Activated naive CD8-positive, alpha-beta T cell treated with anti-CD3 and anti-CD28 coated beads, Interleukin-2, amount 50 U/mL, for 24 hours (primary cell): ENCODE results near the gene ZNF133.
"Not testable (repeated sequence)": the region's sequence is repeated elsewhere in the genome, so short reads cannot be mapped to it uniquely, and the experiment has no call there.

Source experiments
- ATAC-seq: fragments of 150-1000 bp; cut with Tn5 transposase; one replicate; pipeline ENCODE4 v1.10.0; 2021
- DNase-seq: peaks from one replicate; pipeline ENCODE4 v3.0.0; 2021
- H3K27ac Mint-ChIP-seq: one replicate; pipeline ENCODE4 v1.8.0; 2021; ENCODE audit warnings: mild to moderate bottlenecking, mixed read lengths
- H3K27me3 Mint-ChIP-seq: one replicate; pipeline ENCODE4 v1.8.0; 2021; ENCODE audit warnings: mixed read lengths
- H3K36me3 Mint-ChIP-seq: one replicate; pipeline ENCODE4 v1.8.0; 2021; ENCODE audit warnings: low read depth, mixed read lengths
- H3K4me1 Mint-ChIP-seq: one replicate; pipeline ENCODE4 v1.8.0; 2021; ENCODE audit warnings: mixed read lengths
- H3K4me3 Mint-ChIP-seq: one replicate; pipeline ENCODE4 v1.8.0; 2021; ENCODE audit warnings: mild to moderate bottlenecking, moderate library complexity, mixed read lengths
- H3K9me3 Mint-ChIP-seq: one replicate; pipeline ENCODE4 v1.8.0; 2021; ENCODE audit warnings: mixed read lengths

Gene ZNF133

GRCh38 chr20:18312723-18313122 is 24.4 kb downstream of the ZNF133 start:
- no peak for DNase-seq
- no peak overlapping the region for H3K27ac Mint-ChIP-seq
- H3K4me3 Mint-ChIP-seq, result no peak overlapping the region
- peaks cover 39% of the 10 kb centered on the region for H3K36me3 Mint-ChIP-seq
- H3K4me1 Mint-ChIP-seq, result no peaks in the 10 kb centered on the region
- H3K27me3 Mint-ChIP-seq, result no peaks in the 10 kb centered on the region
- no peak for ATAC-seq
- no peaks in the 10 kb centered on the region for H3K9me3 Mint-ChIP-seq

GRCh38 chr20:18313411-18313810 is 25.1 kb downstream of the ZNF133 start:
- Mint-ChIP-seq H3K36me3 (peaks cover 39% of the 10 kb centered on the region), H3K27me3 (no peaks in the 10 kb centered on the region), H3K4me1 (no peaks in the 10 kb centered on the region), H3K27ac (no peak overlapping the region), H3K4me3 (no peak overlapping the region), H3K9me3 (no peaks in the 10 kb centered on the region)
- ATAC-seq, result no peak
- DNase-seq, result no peak

- Mint-ChIP-seq H3K27me3 (no peaks in the 10 kb centered on the region), H3K36me3 (peaks cover 30% of the 10 kb centered on the region), H3K4me1 (no peaks in the 10 kb centered on the region), H3K27ac (no peak overlapping the region), H3K9me3 (no peaks in the 10 kb centered on the region), H3K4me3 (no peak overlapping the region)
- no peak for DNase-seq
- ATAC-seq, result no peak
Measured at GRCh38 chr20:18314786-18315406, 26.6 kb downstream of the ZNF133 start.

GRCh38 chr20:18316166-18316565 is 27.8 kb downstream of the ZNF133 start:
- Mint-ChIP-seq H3K27ac (no peak overlapping the region), H3K36me3 (peaks cover 30% of the 10 kb centered on the region), H3K27me3 (no peaks in the 10 kb centered on the region), H3K4me1 (no peaks in the 10 kb centered on the region), H3K9me3 (no peaks in the 10 kb centered on the region), H3K4me3 (no peak overlapping the region)
- DNase-seq, result no peak
- no peak for ATAC-seq

GRCh38 chr20:18321316-18321715 is 33.0 kb downstream of the ZNF133 start:
- DNase-seq, result no peak
- Mint-ChIP-seq H3K4me1 (no peaks in the 10 kb centered on the region), H3K27ac (no peak overlapping the region), H3K9me3 (peaks cover 1% of the 10 kb centered on the region), H3K27me3 (no peaks in the 10 kb centered on the region), H3K4me3 (no peak overlapping the region), H3K36me3 (peaks cover 6% of the 10 kb centered on the region)
- ATAC-seq, result no peak

- H3K4me3 Mint-ChIP-seq, result no peak overlapping the region
- peaks cover 3% of the 10 kb centered on the region for H3K36me3 Mint-ChIP-seq
- H3K4me1 Mint-ChIP-seq, result no peaks in the 10 kb centered on the region
- H3K27ac Mint-ChIP-seq, result no peak overlapping the region
- ATAC-seq, result no peak
- H3K27me3 Mint-ChIP-seq, result no peaks in the 10 kb centered on the region
- H3K9me3 Mint-ChIP-seq, result peaks cover 4% of the 10 kb centered on the region
- no peak for DNase-seq
Measured at GRCh38 chr20:18321976-18322950, 33.9 kb downstream of the ZNF133 start.

- peaks cover 2% of the 10 kb centered on the region for H3K36me3 Mint-ChIP-seq
- DNase-seq (no peak), ATAC-seq (no peak)
- H3K4me3 Mint-ChIP-seq, result no peak overlapping the region
- H3K9me3 Mint-ChIP-seq, result peaks cover 4% of the 10 kb centered on the region
- no peaks in the 10 kb centered on the region for H3K4me1 Mint-ChIP-seq
- H3K27ac Mint-ChIP-seq, result no peak overlapping the region
- no peaks in the 10 kb centered on the region for H3K27me3 Mint-ChIP-seq
Measured at GRCh38 chr20:18323705-18324104, 35.4 kb downstream of the ZNF133 start.

- H3K4me3 Mint-ChIP-seq, result no peak overlapping the region
- no peaks in the 10 kb centered on the region for H3K27me3 Mint-ChIP-seq
- no peak for ATAC-seq
- peaks cover 11% of the 10 kb centered on the region for H3K9me3 Mint-ChIP-seq
- DNase-seq, result no peak
- no peak overlapping the region for H3K27ac Mint-ChIP-seq
- no peaks in the 10 kb centered on the region for H3K4me1 Mint-ChIP-seq
- peaks cover 2% of the 10 kb centered on the region for H3K36me3 Mint-ChIP-seq
Measured at GRCh38 chr20:18324596-18325089, 36.3 kb downstream of the ZNF133 start.

GRCh38 chr20:18326990-18327389 is 38.7 kb downstream of the ZNF133 start:
- no peak overlapping the region for H3K4me3 Mint-ChIP-seq
- peaks cover 32% of the 10 kb centered on the region for H3K9me3 Mint-ChIP-seq
- H3K4me1 Mint-ChIP-seq, result no peaks in the 10 kb centered on the region
- H3K36me3 Mint-ChIP-seq, result peaks cover 4% of the 10 kb centered on the region
- H3K27ac Mint-ChIP-seq, result no peak overlapping the region
- DNase-seq (no peak), ATAC-seq (no peak)
- no peaks in the 10 kb centered on the region for H3K27me3 Mint-ChIP-seq

- DNase-seq, result no peak
- Mint-ChIP-seq H3K4me3 (no peak overlapping the region), H3K27ac (no peak overlapping the region), H3K4me1 (no peaks in the 10 kb centered on the region), H3K27me3 (peaks cover 2% of the 10 kb centered on the region), H3K9me3 (peaks cover 47% of the 10 kb centered on the region), H3K36me3 (peaks cover 13% of the 10 kb centered on the region)
- ATAC-seq, result no peak
Measured at GRCh38 chr20:18331694-18332093, 43.4 kb downstream of the ZNF133 start.

GRCh38 chr20:18349749-18350148 is 61.4 kb downstream of the ZNF133 start:
- not testable (repeated sequence) for ATAC-seq, H3K9me3 Mint-ChIP-seq, H3K36me3 Mint-ChIP-seq, H3K4me1 Mint-ChIP-seq, H3K27ac Mint-ChIP-seq, DNase-seq, H3K4me3 Mint-ChIP-seq
- peaks cover 17% of the 10 kb centered on the region for H3K27me3 Mint-ChIP-seq

- Mint-ChIP-seq H3K36me3 (no peaks in the 10 kb centered on the region), H3K4me3 (no peak overlapping the region), H3K9me3 (peaks cover 8% of the 10 kb centered on the region), H3K27ac (no peak overlapping the region), H3K27me3 (peaks cover 12% of the 10 kb centered on the region), H3K4me1 (no peaks in the 10 kb centered on the region)
- ATAC-seq (no peak), DNase-seq (no peak)
Measured at GRCh38 chr20:18359854-18360253, 71.5 kb downstream of the ZNF133 start.

GRCh38 chr20:18360635-18361034 is 72.3 kb downstream of the ZNF133 start:
- no peak for DNase-seq
- Mint-ChIP-seq H3K4me3 (no peak overlapping the region), H3K27ac (no peak overlapping the region), H3K9me3 (peaks cover under 1% of the 10 kb centered on the region), H3K27me3 (peaks cover 5% of the 10 kb centered on the region), H3K36me3 (no peaks in the 10 kb centered on the region), H3K4me1 (no peaks in the 10 kb centered on the region)
- ATAC-seq, result no peak

GRCh38 chr20:18361678-18362077 is 73.4 kb downstream of the ZNF133 start:
- no peak overlapping the region for H3K27ac Mint-ChIP-seq
- DNase-seq (no peak), ATAC-seq (no peak)
- peaks cover 5% of the 10 kb centered on the region for H3K27me3 Mint-ChIP-seq
- no peak overlapping the region for H3K4me3 Mint-ChIP-seq
- H3K36me3 Mint-ChIP-seq, result no peaks in the 10 kb centered on the region
- H3K9me3 Mint-ChIP-seq, result no peaks in the 10 kb centered on the region
- H3K4me1 Mint-ChIP-seq, result no peaks in the 10 kb centered on the region

- no peaks in the 10 kb centered on the region for H3K36me3 Mint-ChIP-seq
- H3K4me3 Mint-ChIP-seq, result no peak overlapping the region
- DNase-seq (no peak), ATAC-seq (no peak)
- H3K4me1 Mint-ChIP-seq, result no peaks in the 10 kb centered on the region
- no peaks in the 10 kb centered on the region for H3K9me3 Mint-ChIP-seq
- no peak overlapping the region for H3K27ac Mint-ChIP-seq
- peaks cover 4% of the 10 kb centered on the region for H3K27me3 Mint-ChIP-seq
Measured at GRCh38 chr20:18362916-18363315, 74.6 kb downstream of the ZNF133 start.
